DND-41 (cell line): Measurements from ENCODE around the gene LCN1.

Source experiments
- ATAC-seq: fragments of 200-7000 bp; cut with Tn5 transposase; 3 replicates; pipeline ENCODE4 v1.9.1; 2021; ENCODE audit warnings: low read depth; ENCODE audit not compliant: insufficient read depth
- DNase-seq: peaks from one replicate; pipeline ENCODE4 v3.0.0-alpha.2; 2020
- H2AFZ ChIP-seq: 2 replicates; pipeline ENCODE4 v1.6.0; 2012; ENCODE audit warnings: low read depth, low read length
- H3K27ac ChIP-seq: 2 replicates; pipeline ENCODE4 v1.5.1; 2012; ENCODE audit warnings: low read length, inconsistent platforms
- H3K27me3 ChIP-seq: fragments of 200-600 bp; sonication (generic); 2 replicates; pipeline ENCODE4 v1.6.0; 2012; ENCODE audit warnings: low read length, mild to moderate bottlenecking, inconsistent platforms; ENCODE audit not compliant: insufficient read depth, poor library complexity
- H3K36me3 ChIP-seq: 2 replicates; pipeline ENCODE4 v1.5.1; 2012; ENCODE audit warnings: low read length, inconsistent platforms; ENCODE audit not compliant: insufficient read depth
- H3K4me1 ChIP-seq: 2 replicates; pipeline ENCODE4 v1.5.1; 2012; ENCODE audit warnings: mild to moderate bottlenecking, low read length; ENCODE audit not compliant: insufficient read depth
- H3K4me2 ChIP-seq: 2 replicates; pipeline ENCODE4 v1.6.0; 2012; ENCODE audit warnings: mild to moderate bottlenecking, moderate library complexity, low read length, inconsistent platforms; ENCODE audit not compliant: insufficient read depth
- H3K4me3 ChIP-seq, 2 experiments: fragments of 200-600 bp in 1 of 2; shearing (Covaris generic) in 1 of 2; 2 replicates each; pipeline ENCODE4 v1.5.1; 2012 to 2016; ENCODE audit warnings: inconsistent platforms in 2 of 2, low read length in 2 of 2, mild to moderate bottlenecking in 2 of 2, low read depth in 1 of 2, moderate library complexity in 1 of 2
- H3K79me2 ChIP-seq: 2 replicates; pipeline ENCODE4 v1.6.0; 2012; ENCODE audit warnings: low read length, inconsistent platforms; ENCODE audit not compliant: insufficient read depth
- H3K9ac ChIP-seq: 2 replicates; pipeline ENCODE4 v1.6.0; 2012; ENCODE audit warnings: low read depth, mild to moderate bottlenecking, inconsistent platforms, low read length, moderate library complexity
- H3K9me3 ChIP-seq: 2 replicates; pipeline ENCODE4 v1.5.1; 2012; ENCODE audit warnings: low read length, moderate library complexity, mild to moderate bottlenecking, inconsistent platforms; ENCODE audit not compliant: insufficient read depth, severe bottlenecking
- H4K20me1 ChIP-seq: 2 replicates; pipeline ENCODE4 v1.6.0; 2012; ENCODE audit warnings: low read length; ENCODE audit not compliant: insufficient read depth
- CTCF ChIP-seq: IDR thresholded peaks from 2 replicates; pipeline ENCODE4 v1.5.1; 2012; ENCODE audit warnings: borderline replicate concordance, low read length, moderate library complexity, mild to moderate bottlenecking; ENCODE audit not compliant: poor library complexity, severe bottlenecking; ENCODE audit errors: extremely low read depth
- EZH2 ChIP-seq: IDR thresholded peaks from 3 replicates; pipeline ENCODE4 v1.6.1; 2012; ENCODE audit warnings: borderline replicate concordance, low read depth, mild to moderate bottlenecking, moderate library complexity, low read length, inconsistent platforms; ENCODE audit not compliant: severe bottlenecking

LCN1 gene

DNA sequence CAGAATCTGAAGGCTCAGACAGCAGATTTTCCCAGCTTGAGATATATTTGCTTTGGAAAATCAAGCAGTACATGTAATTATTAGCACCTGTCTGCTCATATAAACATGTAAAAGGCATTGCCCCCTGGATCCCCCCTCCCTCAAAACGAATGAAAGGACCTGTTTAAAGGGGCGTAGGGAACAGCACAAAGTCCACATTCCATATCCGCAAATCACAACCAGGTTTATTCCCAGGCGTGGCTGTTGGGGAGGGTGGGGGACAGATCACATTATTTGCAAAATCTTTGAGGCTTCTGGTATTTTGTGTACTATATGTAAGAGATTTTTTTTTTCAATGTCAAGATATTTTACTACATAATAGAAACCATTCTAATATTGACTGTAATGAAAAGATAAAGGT is 29.5 kb upstream of the LCN1 start:
- Histone ChIP-seq H3K79me2 (no peaks in the 10 kb centered on the region), H3K4me1 (no peaks in the 10 kb centered on the region), H3K9ac (no peak overlapping the region), H2AFZ (no peak overlapping the region), H3K36me3 (no peaks in the 10 kb centered on the region), H3K27ac (no peak overlapping the region), H3K27me3 (peaks cover 2% of the 10 kb centered on the region), H4K20me1 (no peaks in the 10 kb centered on the region), H3K9me3 (no peaks in the 10 kb centered on the region), H3K4me3 (no peak overlapping the region), H3K4me2 (no peak overlapping the region)
- no peak for TF ChIP-seq CTCF
- no peak for TF ChIP-seq EZH2
- no peak for DNase-seq
- no peak for ATAC-seq

- Histone ChIP-seq H3K27me3 (peaks cover 2% of the 10 kb centered on the region), H3K79me2 (no peaks in the 10 kb centered on the region), H3K9me3 (no peaks in the 10 kb centered on the region), H3K4me2 (no peak overlapping the region), H2AFZ (no peak overlapping the region), H3K36me3 (no peaks in the 10 kb centered on the region), H4K20me1 (no peaks in the 10 kb centered on the region), H3K9ac (no peak overlapping the region), H3K4me1 (no peaks in the 10 kb centered on the region), H3K4me3 (no peak overlapping the region), H3K27ac (no peak overlapping the region)
- DNase-seq (no peak), ATAC-seq (no peak)
- no peak for TF ChIP-seq EZH2
- no peak for TF ChIP-seq CTCF
These were observed 28.2 kb upstream of the LCN1 start for GRCh38 chr9:135492886-135493669.

- peaks cover 5% of the 10 kb centered on the region; the same call in 1 of the 2 replicates for H4K20me1 ChIP-seq
- no peaks in the 10 kb centered on the region for H3K36me3 ChIP-seq
- H3K4me3 ChIP-seq: no peak overlapping the region
- TF ChIP-seq CTCF (no peak), EZH2 (no peak)
- DNase-seq (no peak), ATAC-seq (no peak)
- H3K27ac ChIP-seq: no peak overlapping the region
- H3K9me3 ChIP-seq: no peaks in the 10 kb centered on the region
- peaks cover 2% of the 10 kb centered on the region for H3K27me3 ChIP-seq
- H3K4me2 ChIP-seq: no peak overlapping the region
- no peak overlapping the region for H2AFZ ChIP-seq
- peaks cover 10% of the 10 kb centered on the region for H3K4me1 ChIP-seq
- H3K79me2 ChIP-seq: no peaks in the 10 kb centered on the region
- H3K9ac ChIP-seq: no peak overlapping the region
These were observed 26.3 kb upstream of the LCN1 start for GRCh38 chr9:135494791-135495559.
